Activated CD8-positive, alpha-beta T cell treated with anti-CD3 and anti-CD28 coated beads for 36 hours (primary cell): ENCODE results near the gene SMYD2. TPM values are rescaled to one million over a fixed set of nuclear protein-coding genes. Genes with fewer than 3 reads are reported as not detected.

Source experiments
- ATAC-seq: fragments of 200-7000 bp; cut with Tn5 transposase; one replicate; pipeline ENCODE4 v1.10.0; 2021; ENCODE audit warnings: mild to moderate bottlenecking, moderate library complexity
- CTCF ChIA-PET: fragments of 350-600 bp; sonication (Branson Sonifier 250); formaldehyde crosslinking; loops from one replicate; lab custom pipeline; 2021; ENCODE audit warnings: antibody characterized with exemption; lab: Charles Lee
- POLR2A ChIA-PET: fragments of 350-600 bp; sonication (Branson Sonifier 250); formaldehyde crosslinking; loops from one replicate; lab custom pipeline; 2021; ENCODE audit warnings: antibody characterized with exemption; lab: Charles Lee
- DNase-seq: peaks from one replicate; pipeline ENCODE4 v3.0.0-alpha.2; 2020
- H3K27ac Mint-ChIP-seq: one replicate; pipeline ENCODE4 v1.8.0; 2021; ENCODE audit warnings: mild to moderate bottlenecking, mixed read lengths
- H3K27me3 Mint-ChIP-seq: one replicate; pipeline ENCODE4 v1.8.0; 2021; ENCODE audit warnings: mixed read lengths
- H3K36me3 Mint-ChIP-seq: one replicate; pipeline ENCODE4 v1.8.0; 2021; ENCODE audit warnings: low read depth, mixed read lengths
- H3K4me1 Mint-ChIP-seq: one replicate; pipeline ENCODE4 v1.8.0; 2021; ENCODE audit warnings: low read depth, mixed read lengths
- H3K4me3 Mint-ChIP-seq: one replicate; pipeline ENCODE4 v1.8.0; 2021; ENCODE audit warnings: mild to moderate bottlenecking, moderate library complexity, mixed read lengths
- H3K9me3 Mint-ChIP-seq: one replicate; pipeline ENCODE4 v1.8.0; 2021; ENCODE audit warnings: mixed read lengths
- intact Hi-C: fragments of 100-400 bp; cut with micrococcal nuclease; formaldehyde crosslinking; loops from one replicate; pipeline ENCODE4 v1.10.0; 2022
- total RNA-seq, 2 experiments: library from RNA; stranded (reverse); gene quantifications; one replicate each; pipeline ENCODE4 v1.2.3, GENCODE V29; 2021
- TF ChIP-seq, protein P1 (sequence below): fragments of 200-600 bp; IDR thresholded peaks from one replicate; pipeline ENCODE4 v1.8.0; 2022; ENCODE audit warnings: antibody characterized with exemption, mild to moderate bottlenecking

Gene SMYD2
- total RNA-seq, 2 experiments from 2014 or later, result 37.4 to 40.6 TPM

DNA sequence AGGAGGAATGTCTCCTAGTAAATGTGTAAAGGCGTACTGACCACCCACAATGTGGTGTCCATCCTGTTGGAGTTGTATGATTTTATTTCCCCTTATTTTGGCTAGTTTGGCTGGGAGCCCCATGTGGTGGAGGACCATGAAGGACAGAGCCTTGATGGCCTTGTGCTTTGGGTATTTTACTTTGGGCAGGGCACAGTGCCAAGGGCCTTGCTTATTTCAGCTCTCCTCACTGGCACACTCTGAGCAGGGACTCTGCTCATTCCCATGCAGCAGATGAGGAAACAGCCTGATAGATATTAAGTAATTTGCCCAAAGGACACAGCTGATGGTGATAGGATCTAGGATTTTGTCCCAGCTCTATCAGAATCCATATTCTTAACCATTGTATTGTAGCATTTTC, 50.2 kb downstream of the SMYD2 start:
- TF ChIP-seq, protein P1, sequence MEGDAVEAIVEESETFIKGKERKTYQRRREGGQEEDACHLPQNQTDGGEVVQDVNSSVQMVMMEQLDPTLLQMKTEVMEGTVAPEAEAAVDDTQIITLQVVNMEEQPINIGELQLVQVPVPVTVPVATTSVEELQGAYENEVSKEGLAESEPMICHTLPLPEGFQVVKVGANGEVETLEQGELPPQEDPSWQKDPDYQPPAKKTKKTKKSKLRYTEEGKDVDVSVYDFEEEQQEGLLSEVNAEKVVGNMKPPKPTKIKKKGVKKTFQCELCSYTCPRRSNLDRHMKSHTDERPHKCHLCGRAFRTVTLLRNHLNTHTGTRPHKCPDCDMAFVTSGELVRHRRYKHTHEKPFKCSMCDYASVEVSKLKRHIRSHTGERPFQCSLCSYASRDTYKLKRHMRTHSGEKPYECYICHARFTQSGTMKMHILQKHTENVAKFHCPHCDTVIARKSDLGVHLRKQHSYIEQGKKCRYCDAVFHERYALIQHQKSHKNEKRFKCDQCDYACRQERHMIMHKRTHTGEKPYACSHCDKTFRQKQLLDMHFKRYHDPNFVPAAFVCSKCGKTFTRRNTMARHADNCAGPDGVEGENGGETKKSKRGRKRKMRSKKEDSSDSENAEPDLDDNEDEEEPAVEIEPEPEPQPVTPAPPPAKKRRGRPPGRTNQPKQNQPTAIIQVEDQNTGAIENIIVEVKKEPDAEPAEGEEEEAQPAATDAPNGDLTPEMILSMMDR, result no peak
- DNase-seq (no peak), ATAC-seq (no peak)
- H3K4me3 Mint-ChIP-seq, result no peak overlapping the region
- H3K27ac Mint-ChIP-seq, result no peak overlapping the region
- intact Hi-C loops, result no loop called here
- no peaks in the 10 kb centered on the region for H3K27me3 Mint-ChIP-seq
- peaks cover 14% of the 10 kb centered on the region for H3K36me3 Mint-ChIP-seq
- CTCF ChIA-PET, result interaction anchor here (0.6 to 14.6 kb wide), 50 partner anchors 10 to 1207 kb away, joined by 3 to 505 read pairs (median 6); partner anchors contain the start of gene SMYD2
- peaks cover 2% of the 10 kb centered on the region for H3K4me1 Mint-ChIP-seq
- POLR2A ChIA-PET, result no interaction called here
- no peaks in the 10 kb centered on the region for H3K9me3 Mint-ChIP-seq

DNA sequence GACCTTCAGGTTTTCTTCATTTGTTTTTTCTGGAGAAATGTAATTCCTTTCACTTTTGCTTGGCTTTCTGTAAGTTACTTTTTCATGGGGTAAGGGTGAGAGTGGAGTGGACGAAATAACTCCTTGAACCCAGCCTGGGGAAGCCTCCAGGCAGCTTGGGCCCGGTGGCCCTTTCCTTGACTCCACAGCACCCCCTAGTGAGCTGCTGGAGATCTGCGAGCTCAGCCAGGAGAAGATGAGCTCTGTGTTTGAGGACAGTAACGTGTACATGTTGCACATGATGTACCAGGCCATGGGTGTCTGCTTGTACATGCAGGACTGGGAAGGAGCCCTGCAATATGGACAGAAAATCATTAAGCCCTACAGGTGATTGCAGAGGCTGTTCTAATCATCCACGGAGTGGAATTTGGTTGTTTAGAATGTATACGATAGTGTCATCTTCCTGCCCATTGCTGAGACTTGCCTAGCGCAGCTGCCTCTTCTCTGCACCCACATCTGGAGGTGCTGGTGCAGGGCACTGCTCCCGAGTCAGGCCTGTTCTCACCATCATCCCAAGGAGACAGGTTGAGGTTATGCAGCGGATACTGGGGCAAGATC, 51.0 kb downstream of the SMYD2 start:
- TF ChIP-seq, protein P1, result peak; percentile 92
- Mint-ChIP-seq H3K4me3 (no peak overlapping the region), H3K4me1 (peaks cover 2% of the 10 kb centered on the region), H3K36me3 (peaks cover 17% of the 10 kb centered on the region), H3K27me3 (no peaks in the 10 kb centered on the region), H3K9me3 (no peaks in the 10 kb centered on the region), H3K27ac (no peak overlapping the region)
- intact Hi-C loops, result loop anchor here (1.0 kb wide), 1 partner anchor 253 kb away; no protein-coding TSS in a partner anchor
- ATAC-seq, result peak; percentile 61
- CTCF ChIA-PET, result interaction anchor here (0.6 to 14.6 kb wide), 62 partner anchors 7 to 1195 kb away, joined by 3 to 505 read pairs (median 5); partner anchors contain the start of gene SMYD2
- POLR2A ChIA-PET, result interaction anchor here (1.1 kb wide), 1 partner anchor 60 kb away, joined by 3 read pairs; no protein-coding TSS in a partner anchor
- DNase-seq, result peak; percentile 63

DNA sequence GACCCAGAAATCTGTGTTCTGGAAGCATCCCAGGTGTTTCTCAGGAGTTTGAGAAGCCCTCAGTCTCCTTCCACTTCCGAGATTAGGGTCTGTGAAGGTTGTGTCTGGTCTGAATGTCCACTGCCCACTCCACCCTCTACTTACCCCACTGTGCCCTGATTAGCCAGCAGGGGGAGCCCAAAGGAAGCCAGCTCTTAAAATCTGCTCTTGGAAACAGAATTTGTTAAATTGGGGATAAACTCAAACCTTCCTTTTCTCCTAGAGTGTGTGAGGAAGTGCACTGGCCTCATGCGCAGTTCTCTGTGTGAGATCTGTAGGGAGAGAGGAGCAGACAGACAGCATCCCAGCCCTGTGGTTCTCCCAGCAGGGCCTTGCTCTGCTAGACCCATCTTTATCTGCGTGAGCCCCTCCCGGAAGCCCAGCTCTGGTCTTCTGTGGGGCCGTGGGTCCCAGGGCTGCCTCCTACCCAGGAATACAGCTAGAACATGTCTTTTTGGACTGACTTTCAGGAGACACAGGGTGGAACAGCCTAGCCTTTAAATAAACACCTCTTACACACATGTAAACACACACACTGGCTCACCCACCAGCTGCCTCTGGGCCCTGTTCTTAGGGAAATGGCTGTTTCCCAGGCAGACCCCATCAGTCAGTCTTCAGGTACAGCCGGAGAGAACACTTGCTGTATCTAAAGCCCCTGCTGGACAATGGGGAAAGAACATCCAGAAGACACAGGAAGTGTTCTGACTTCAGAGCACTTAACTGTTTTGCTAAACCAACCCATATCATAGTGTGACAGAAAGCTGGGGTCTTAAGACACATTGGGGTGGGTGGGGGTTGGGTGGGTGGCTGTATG, 52.2 kb downstream of the SMYD2 start:
- H3K27me3 Mint-ChIP-seq, result no peaks in the 10 kb centered on the region
- H3K27ac Mint-ChIP-seq, result no peak overlapping the region
- DNase-seq (peak; percentile 61), ATAC-seq (no peak)
- POLR2A ChIA-PET, result interaction anchor here (1.1 kb wide), 1 partner anchor 61 kb away, joined by 3 read pairs; no protein-coding TSS in a partner anchor
- H3K4me1 Mint-ChIP-seq, result no peaks in the 10 kb centered on the region
- no peaks in the 10 kb centered on the region for H3K9me3 Mint-ChIP-seq
- peaks cover 22% of the 10 kb centered on the region for H3K36me3 Mint-ChIP-seq
- H3K4me3 Mint-ChIP-seq, result no peak overlapping the region
- TF ChIP-seq, protein P1, result peak; percentile 74
- CTCF ChIA-PET, result interaction anchor here (0.6 to 14.6 kb wide), 43 partner anchors 8 to 1192 kb away, joined by 3 to 505 read pairs (median 7); partner anchors contain the start of gene SMYD2
- intact Hi-C loops, result loop anchor here (1.0 kb wide), 1 partner anchor 252 kb away; no protein-coding TSS in a partner anchor

DNA sequence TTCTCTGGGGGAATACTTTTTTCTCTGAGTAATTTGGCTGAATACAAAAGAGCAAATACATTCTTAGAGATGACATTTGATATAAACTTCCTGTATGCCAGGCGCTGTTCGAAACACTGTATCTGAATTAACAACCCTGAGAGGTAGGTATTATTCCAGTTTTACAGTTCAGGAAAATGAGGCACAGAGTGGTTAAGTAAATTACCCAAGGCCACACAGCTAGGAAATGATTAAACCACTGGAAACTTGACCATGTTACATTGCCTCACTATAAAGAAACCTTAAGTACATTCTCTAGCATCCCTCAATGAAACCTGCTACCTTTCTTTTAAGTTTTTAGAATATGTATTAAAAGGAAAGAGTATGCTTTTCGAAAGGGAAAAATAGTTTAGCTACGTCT, 54.6 kb downstream of the SMYD2 start:
- no peaks in the 10 kb centered on the region for H3K9me3 Mint-ChIP-seq
- intact Hi-C loops, result no loop called here
- no peak overlapping the region for H3K27ac Mint-ChIP-seq
- TF ChIP-seq, protein P1, result no peak
- ATAC-seq (no peak), DNase-seq (no peak)
- peaks cover 23% of the 10 kb centered on the region for H3K36me3 Mint-ChIP-seq
- no peaks in the 10 kb centered on the region for H3K4me1 Mint-ChIP-seq
- no peak overlapping the region for H3K4me3 Mint-ChIP-seq
- ChIA-PET POLR2A (no interaction called here), CTCF (interaction anchor here (1.0 to 14.6 kb wide), 4 partner anchors 76 to 292 kb away, joined by 3 to 505 read pairs (median 61); no protein-coding TSS in a partner anchor)
- no peaks in the 10 kb centered on the region for H3K27me3 Mint-ChIP-seq
